ENCODE measurements around the gene YLPM1. TPM values are rescaled to one million over a fixed set of nuclear protein-coding genes. Genes with fewer than 3 reads are reported as not detected.

YLPM1 gene
- total RNA-seq, 4 donors from 2014 or later, result 35.0 to 42.7 (median 37.5) TPM

- no peak overlapping the region for H3K4me3 ChIP-seq (ENCODE audit: low read depth, poor library complexity, severe bottlenecking)
- WGBS, 2 donors, result 78 to 81% methylated on average over 5 of the region's 5 CpGs
- TF ChIP-seq POLR2A (IDR thresholded peaks at IDR 0.05), result no peak
- TF ChIP-seq, protein P1, sequence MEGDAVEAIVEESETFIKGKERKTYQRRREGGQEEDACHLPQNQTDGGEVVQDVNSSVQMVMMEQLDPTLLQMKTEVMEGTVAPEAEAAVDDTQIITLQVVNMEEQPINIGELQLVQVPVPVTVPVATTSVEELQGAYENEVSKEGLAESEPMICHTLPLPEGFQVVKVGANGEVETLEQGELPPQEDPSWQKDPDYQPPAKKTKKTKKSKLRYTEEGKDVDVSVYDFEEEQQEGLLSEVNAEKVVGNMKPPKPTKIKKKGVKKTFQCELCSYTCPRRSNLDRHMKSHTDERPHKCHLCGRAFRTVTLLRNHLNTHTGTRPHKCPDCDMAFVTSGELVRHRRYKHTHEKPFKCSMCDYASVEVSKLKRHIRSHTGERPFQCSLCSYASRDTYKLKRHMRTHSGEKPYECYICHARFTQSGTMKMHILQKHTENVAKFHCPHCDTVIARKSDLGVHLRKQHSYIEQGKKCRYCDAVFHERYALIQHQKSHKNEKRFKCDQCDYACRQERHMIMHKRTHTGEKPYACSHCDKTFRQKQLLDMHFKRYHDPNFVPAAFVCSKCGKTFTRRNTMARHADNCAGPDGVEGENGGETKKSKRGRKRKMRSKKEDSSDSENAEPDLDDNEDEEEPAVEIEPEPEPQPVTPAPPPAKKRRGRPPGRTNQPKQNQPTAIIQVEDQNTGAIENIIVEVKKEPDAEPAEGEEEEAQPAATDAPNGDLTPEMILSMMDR (IDR thresholded peaks at IDR 0.05), result no peak
- no peak for DNase-seq (ENCODE audit: low spot score in 2 of 2)
- intact Hi-C loops (cut with DNase I; ENCODE audit: low total_unique reads), result no loop called here
Measured at GRCh38 chr14:74771399-74771798, 8.3 kb downstream of the YLPM1 start.

- intact Hi-C loops (cut with DNase I; ENCODE audit: low total_unique reads), result no loop called here
- TF ChIP-seq POLR2A (IDR thresholded peaks at IDR 0.05), result no peak
- TF ChIP-seq, protein P1 (IDR thresholded peaks at IDR 0.05), result no peak
- no peak for DNase-seq (ENCODE audit: low spot score in 2 of 2)
- H3K4me3 ChIP-seq (ENCODE audit: low read depth, poor library complexity, severe bottlenecking), result no peak overlapping the region
Measured at GRCh38 chr14:74784634-74785033, 21.5 kb downstream of the YLPM1 start.

- WGBS, 2 donors, result 20 to 45% methylated on average over 1 of the region's 1 CpG
- DNase-seq (ENCODE audit: low spot score in 2 of 2), result no peak
- intact Hi-C loops (cut with DNase I; ENCODE audit: low total_unique reads), result no loop called here
- H3K4me3 ChIP-seq (ENCODE audit: low read depth, poor library complexity, severe bottlenecking), result no peak overlapping the region
- no peak for TF ChIP-seq POLR2A (IDR thresholded peaks at IDR 0.05)
- TF ChIP-seq, protein P1 (IDR thresholded peaks at IDR 0.05), result no peak
Measured at GRCh38 chr14:74785056-74785613, 22.0 kb downstream of the YLPM1 start.

- intact Hi-C loops (cut with DNase I; ENCODE audit: low total_unique reads), result no loop called here
- no peak for DNase-seq (ENCODE audit: low spot score in 2 of 2)
- 93 to 95% methylated on average over 2 of the region's 2 CpGs for WGBS, 2 donors
- H3K4me3 ChIP-seq (ENCODE audit: low read depth, poor library complexity, severe bottlenecking), result no peak overlapping the region
- no peak for TF ChIP-seq POLR2A (IDR thresholded peaks at IDR 0.05)
- TF ChIP-seq, protein P1 (IDR thresholded peaks at IDR 0.05), result no peak
Measured at GRCh38 chr14:74786796-74787315, 23.7 kb downstream of the YLPM1 start.

GRCh38 chr14:74792249-74793039 is 29.3 kb downstream of the YLPM1 start:
- TF ChIP-seq, protein P1 (IDR thresholded peaks at IDR 0.05), result no peak
- no peak for TF ChIP-seq POLR2A (IDR thresholded peaks at IDR 0.05)
- WGBS, 2 donors, result 61 to 74% methylated on average over 7 of the region's 7 CpGs
- intact Hi-C loops (cut with DNase I; ENCODE audit: low total_unique reads), result no loop called here
- no peak for DNase-seq (ENCODE audit: low spot score in 2 of 2)
- no peak overlapping the region for H3K4me3 ChIP-seq (ENCODE audit: low read depth, poor library complexity, severe bottlenecking)
